ENCODE data around the gene CNIH1.
"Not testable (repeated sequence)": the region's sequence is repeated elsewhere in the genome, so short reads cannot be mapped to it uniquely, and the experiment has no call there.

DNA sequence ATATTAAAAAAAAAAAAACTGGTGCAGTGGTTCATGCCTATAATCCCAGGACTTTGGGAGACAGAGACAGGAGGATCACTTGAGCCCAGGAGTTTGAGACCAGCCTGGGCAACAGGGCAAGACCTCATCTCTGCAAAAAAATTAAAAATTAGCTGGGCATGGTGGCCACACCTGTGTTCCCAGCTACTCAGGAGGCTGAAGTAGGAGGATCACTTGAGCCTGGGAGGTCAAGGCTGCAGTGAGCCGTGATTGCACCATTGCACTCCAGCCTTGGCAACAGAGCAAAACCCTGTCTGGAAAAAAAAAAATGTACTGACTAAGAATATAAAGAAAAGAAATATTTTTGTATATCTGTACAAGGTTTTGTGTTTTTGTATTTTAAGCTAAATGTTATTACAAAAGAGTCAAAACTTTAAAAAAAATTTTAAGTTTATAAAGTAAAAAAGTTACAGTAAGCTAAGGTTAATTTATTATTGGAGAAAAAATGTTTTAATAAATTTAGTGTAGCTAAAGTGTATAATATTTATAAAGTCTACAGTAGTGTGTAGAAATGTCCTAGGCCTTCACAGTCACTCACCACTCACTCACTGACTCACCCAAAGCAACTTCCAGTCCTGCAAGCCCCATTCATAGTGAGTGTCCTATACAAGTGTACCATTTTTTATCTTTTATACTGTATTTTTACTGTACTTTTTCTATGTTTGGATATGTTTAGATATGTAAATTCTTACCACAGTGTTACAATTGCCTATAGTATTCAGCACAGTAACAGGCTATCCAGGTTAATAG, 15.8 kb upstream of the CNIH1 start:
- TF ChIP-seq CTCF, POLR2A (IDR thresholded peaks at IDR 0.05): not testable (repeated sequence)
